Stimulated activated CD4-positive, alpha-beta T cell treated with anti-CD3 and anti-CD28 coated beads, Interleukin-1b, Interleukin-23, amount 100 ng/mL, for 24 hours (primary cell): ENCODE measurements around the gene OVCH1.
"Not testable (repeated sequence)": the region's sequence is repeated elsewhere in the genome, so short reads cannot be mapped to it uniquely, and the experiment has no call there.

Experiments used
- DNase-seq, 4 experiments: peaks; one replicate each; pipeline ENCODE4 v3.0.0-alpha.2; 2020; ENCODE audit warnings: low read depth in 4 of 4, low spot score in 1 of 4

Gene OVCH1

DNA sequence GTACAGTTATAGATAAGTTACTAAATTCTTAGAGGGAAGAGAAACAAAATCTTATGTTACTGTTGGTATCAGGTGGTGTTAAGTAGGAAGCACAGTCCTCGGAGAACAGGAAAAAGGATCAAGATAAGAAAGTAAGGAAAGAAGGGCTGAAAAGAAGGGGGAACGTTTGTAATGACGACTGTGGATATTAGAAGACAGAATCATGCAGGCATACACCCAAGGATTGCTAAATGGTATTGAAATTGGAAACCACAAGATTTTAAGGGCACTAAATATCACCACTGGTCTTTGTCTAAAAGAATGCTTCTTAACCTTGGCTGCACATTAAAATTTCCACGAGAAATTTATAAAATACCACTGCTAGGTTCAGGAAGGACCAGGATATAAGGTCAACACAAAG is 82.4 kb downstream of the OVCH1 start:
- no peak for DNase-seq

DNA sequence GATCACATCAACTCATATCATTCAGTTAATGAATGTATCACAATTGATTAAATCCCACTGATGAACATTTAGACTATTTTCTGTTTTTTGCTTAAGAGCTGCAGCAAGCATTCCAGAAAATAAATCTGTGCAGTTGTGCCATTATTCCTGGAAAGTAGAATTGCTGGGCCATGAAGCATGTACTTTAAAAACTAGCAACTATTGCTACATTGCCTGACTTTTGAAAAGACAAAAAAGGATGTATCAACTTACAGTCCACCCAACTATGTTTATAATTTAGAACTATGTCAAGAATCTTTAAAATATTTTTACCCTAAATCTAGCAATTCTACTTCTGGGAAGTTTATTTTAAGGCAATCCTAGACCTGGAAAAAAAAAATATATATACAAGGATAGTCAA is 83.1 kb downstream of the OVCH1 start:
- no peak for DNase-seq

DNA sequence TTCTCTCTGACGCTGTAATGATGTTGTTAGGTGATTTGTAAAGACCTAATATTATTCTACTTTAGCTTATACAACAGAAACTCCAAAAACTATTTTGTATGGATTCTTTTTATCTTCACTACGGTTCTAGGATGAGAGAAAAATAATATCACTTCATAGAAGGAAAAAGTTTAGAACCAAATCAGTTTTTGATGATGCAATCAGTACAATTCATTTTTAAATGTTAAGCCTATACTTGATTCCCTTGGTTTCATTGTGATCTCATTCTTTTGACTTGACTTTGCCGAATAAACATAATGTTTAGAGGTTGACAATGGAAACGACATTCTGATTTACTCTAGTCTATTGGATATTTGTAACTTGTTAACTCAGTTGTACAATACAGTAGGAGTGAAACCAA is 91.9 kb downstream of the OVCH1 start:
- no peak for DNase-seq

DNA sequence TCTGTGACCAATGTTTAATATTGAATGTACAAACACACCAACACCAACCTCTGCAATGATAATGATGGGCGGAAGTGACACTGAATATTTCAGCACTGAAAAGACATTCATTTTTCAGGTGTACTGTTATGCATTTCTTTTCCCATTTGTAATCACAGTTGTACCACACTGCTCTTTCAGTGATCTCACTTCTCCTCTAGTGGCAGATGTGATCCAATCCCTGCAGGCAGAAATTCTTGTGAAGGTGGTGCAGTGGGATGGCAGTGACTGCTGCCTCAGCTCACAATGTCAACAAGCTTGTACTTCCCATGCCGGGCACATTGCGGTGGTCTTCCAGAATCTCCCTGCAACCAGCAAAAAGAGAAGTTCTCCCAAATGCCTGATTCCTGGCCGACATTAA is 93.5 kb downstream of the OVCH1 start:
- no peak for DNase-seq

DNA sequence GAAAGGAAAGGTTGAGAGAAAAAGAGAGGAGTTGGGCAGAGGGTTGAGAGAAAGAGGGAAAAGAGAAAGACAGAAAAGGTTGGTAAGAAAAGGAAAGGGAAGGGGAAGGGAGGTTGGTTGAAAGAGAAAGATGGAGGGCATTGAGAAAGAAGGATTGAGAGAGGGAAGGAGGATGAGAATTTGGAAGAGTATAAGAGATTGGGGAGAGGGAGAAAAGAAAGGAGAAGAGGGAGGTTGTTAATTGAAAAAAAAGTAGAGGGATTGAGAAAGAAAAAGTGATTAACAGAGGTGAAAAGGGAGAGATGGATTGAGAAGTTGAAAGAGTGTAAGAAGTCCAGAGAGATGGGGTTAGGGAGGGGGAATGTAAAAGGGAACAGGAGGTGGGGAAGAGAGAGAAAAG is 95.0 kb downstream of the OVCH1 start:
- DNase-seq, result no peak

DNA sequence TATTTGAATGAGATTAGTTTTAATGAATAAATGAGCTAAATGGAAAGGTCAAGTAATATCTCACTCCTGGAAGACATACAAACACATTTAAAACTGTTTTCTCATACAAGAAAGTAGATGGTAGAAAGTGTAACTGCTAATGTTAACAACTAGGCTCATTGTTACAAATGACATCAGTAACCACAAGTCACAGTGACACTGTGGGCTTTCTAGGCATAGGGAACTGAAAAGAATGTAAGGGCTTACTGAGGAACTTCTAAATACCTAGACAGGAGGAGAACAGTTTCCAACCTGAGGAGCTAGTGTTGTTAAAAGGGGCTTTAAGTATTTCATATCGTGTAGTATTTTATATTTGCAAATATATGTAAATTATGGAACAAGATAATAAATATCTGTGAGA is 99.0 kb downstream of the OVCH1 start:
- DNase-seq, result no peak

DNA sequence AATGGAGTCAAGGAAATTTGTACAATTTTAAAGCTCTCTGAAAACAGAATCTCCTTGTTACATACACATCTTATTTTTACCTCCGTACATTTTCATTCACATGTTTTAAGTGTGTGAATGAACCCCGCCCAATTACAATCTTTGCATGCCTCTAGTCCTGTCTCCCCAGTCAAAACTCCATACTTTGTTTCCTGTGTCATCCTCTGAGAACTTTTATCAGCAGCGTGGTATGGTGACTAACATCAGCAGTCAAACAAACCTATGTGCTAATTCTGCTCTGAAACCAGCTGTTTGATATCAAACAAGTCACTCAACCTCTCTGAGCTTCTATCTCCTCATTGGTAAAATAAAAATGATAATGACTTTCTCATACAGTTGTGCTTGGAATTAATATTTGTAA is 100.7 kb downstream of the OVCH1 start:
- DNase-seq, result no peak

DNA sequence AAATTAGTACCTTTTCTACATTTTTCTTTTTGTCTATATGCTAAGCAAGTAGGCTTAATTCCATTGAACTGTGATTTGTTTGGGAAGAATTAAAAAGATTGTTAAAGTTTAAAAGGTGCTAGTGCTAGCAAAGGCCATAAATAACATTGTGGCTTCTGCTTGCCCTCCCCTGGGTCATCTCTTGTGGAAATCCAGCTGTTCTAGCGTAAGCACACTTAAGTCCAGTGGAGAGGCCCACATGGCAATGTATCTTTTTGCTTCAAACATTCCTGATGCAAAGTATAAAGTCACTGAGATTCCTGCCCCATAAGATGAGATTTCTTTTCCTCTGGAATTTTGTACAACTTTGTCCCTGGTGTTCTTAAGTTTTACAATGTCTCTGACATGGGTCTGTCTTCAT is 102.1 kb downstream of the OVCH1 start:
- DNase-seq, result no peak

DNA sequence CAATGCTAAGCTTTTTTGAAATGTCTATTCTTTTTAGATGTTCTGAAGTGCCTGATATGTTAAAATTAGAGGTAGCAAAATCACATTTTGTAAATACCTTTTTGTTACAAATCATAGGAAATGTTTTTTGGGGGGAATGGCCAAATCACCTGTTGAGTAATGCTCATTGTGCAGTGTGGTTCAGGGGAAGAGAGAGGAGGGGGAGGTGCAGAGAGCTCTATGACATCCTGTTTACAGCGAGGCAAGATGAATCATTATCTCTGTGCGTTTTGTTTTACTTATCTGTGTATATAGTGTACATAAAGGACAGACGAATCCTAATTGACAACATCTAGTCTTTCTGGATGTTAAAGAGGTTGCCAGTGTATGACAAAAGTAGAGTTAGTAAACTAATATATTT is 107.1 kb downstream of the OVCH1 start:
- not testable (repeated sequence) for DNase-seq

DNA sequence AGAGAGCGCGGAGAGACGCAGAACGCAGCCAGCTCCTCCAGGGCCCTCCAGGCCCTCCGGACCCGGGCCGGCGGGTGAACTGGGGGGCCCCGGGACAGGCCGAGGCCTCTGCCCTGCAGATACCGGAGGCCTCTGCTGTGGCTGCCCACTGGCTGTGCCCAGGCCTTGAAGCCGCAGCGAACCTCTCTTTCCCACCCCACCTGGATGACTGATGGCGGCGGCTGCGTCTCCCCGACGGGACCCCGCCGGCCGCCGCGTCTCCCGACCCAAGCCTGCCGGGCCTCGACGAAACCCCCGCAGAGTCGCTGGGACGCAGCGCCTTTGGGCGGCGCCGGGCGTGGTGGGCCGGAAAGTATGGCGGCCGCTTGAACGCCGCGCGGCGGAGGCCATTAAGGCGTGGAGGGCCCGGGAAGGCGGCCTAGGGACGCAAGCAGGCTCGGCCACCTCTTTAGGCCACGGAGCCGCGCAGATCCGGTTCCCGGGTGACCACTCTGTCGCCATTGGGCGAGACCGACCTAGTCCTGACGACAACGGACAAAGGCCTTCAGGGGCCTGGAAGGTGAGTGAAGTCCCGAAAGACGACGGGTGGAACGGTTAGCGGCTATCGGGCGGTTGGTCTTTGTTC is 108.1 kb downstream of the OVCH1 start:
- no peak for DNase-seq

DNA sequence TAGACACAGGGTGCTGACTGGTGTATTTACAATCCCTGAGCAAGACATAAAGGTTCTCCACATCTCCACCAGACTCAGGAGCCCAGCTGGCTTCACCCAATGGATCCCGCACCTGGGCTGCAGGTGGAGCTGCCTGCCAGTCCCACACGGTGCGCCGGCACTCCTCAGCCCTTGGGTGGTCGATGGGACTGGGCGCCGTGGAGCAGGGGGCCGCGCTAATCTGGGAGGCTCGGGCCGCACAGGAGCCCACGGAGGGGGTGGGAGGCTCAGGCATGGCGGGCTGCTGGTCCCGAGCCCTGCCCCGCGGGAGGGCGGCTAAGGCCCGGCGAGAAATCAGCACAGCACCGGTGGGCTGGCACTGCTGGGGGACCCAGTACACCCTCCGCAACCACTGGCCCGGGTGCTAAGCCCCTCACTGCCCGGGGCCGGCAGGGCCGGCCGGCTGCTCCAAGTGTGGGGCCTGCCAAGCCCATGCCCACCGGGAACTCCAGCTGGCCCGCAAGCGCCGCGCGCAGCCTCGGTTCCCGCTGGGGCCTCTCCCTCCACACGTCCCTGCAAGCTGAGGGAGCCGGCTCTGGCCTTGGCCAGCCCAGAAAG is 111.3 kb downstream of the OVCH1 start:
- DNase-seq, result not testable (repeated sequence)

DNA sequence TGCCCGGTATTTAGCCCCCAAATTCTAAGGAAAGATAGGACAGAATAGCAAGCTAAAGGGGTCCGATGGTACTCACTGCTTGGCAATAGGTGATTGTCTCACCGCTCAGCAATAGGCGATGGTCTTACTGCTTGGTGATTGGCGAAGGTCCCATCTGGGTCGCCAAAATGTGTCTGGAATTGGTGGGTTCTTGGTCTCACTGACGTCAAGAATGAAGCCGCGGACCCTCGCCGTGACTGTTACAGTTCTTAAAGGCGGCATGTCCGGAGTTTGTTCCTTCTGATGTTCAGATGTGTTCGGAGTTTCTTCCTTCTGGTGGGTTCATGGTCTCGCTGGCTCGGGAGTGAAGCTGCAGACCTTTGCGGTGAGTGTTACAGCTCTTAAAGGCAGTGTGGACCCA is 112.3 kb downstream of the OVCH1 start:
- DNase-seq, result not testable (repeated sequence)

DNA sequence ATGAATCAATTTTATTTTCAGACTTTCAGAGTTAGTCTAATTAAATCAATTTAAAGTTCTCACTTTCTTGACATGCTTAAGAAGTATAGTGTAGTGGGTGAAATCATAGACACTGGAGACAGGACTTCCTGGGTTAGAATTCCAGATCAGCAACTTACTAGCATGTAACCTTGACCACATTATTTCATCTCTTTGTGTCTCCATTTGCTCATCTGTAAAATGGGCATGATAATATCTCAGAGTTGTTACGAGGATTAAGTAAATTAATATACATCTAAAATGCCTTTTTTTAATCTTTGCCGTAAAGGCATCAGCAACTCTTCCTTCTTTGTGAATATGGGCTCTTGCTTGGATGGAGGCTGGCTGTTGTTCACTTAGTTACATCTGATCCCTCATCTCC is 115.2 kb downstream of the OVCH1 start:
- DNase-seq, result no peak

DNA sequence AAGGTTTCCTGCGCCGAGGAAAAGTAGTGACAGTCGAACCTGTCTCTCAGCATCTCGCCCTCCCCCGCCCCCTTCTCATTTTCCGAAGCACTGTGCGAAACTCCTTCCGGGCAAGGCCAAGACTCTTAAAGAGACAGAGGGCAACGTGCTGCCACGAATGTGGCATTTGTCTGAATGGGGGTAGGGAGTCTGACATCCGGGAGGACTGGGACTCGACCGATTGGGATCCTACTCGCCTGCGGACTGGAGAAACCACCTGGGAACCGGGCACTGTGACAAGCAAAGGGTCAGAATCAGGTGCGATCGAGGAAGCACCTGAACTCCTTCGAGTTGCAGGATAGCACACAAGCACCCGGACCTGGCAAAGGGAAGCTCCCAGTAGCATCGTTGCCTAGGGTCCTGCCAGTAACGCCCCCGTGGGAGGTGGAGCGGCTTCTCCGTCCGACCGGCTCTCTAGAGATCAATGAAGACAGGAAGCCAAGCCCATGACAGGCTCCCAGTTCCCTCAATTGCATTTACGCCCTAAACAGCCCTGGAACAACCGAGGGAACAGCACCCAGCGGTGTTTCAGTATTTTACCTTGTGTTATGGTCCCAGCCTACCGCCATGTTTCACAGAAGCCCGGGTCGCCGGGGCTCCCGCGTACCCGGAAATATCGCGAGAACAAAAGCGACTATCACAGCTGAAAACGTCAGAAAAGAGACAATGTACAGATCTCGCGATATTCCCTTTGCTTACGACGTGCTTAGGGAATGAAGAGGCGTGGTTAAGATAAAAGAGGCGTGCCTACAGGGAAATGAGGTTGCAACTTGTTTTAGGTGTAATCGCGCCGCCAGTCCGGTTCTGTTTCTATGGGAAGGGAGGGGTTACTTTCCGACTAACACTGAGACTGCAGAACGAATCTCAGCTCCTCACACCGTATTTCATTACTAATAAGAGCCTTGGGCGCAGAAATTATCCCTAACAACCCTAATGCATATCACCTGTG is 116.7 kb downstream of the OVCH1 start, which contains the start of gene ERGIC2:
Gene ERGIC2 (minus strand): TSS at position 637 of the 988 bp plus-strand sequence. CDS start 9,539 bp downstream, outside the sequence.
- DNase-seq, result peak; percentile 66 to 82 (median 75)
